Measurements from ENCODE around the gene STARD4.

GRCh38 chr5:111535879-111536549 lies 23.7 kb upstream of the STARD4 start:
- TF ChIP-seq CTCF (conservative IDR thresholded peaks at IDR 0.05; ENCODE audit: low read length) (no peak), EZH2phosphoT487 (IDR thresholded peaks at IDR 0.05; ENCODE audit: borderline replicate concordance, low read depth, low read length) (no peak)
